Midbrain (tissue), 1 donor: ENCODE measurements around the gene KLF8.

ENCODE experiments used
- DNase-seq: peaks from one replicate; lab custom pipeline; 2025; lab: John Stamatoyannopoulos, UW

Gene KLF8

DNA sequence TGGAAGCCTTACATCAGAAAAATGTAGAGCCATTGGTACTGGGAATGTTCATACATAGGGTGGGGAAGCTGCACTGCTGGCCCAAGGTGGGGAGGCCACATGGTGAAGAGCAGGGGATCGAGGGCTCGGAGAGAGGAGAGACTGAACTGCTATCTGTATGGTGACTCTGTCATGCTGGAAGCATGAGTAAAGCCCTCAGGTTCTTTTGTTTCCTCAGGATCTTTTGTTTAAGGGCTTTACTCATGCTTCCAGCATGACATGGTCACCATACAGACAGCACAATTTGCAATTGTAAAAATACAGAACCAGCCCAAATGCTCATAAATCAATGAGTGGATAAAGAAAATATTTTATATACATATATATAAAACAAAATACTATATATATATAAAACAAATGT lies 78.4 kb downstream of the KLF8 start:
- DNase-seq = no peak

DNA sequence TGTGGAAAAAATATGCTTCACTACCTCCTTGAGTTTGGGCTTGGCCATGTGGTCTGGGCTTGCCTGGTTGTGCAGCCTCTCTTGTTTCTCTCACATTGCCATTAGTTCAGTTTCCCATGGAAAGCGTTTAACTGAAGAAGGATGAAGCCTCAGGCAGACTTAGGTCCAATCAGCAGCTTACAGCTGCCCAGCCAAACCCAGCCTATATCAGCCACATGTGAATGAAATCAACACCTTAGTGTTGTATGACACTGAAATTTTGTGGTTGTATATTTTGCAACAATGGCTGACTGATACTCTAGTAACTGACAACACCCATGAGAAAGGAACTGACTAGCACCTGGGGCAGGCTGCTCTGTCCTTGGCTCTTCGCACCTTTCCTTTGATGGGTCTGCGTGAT lies 81.2 kb downstream of the KLF8 start:
- DNase-seq = no peak

DNA sequence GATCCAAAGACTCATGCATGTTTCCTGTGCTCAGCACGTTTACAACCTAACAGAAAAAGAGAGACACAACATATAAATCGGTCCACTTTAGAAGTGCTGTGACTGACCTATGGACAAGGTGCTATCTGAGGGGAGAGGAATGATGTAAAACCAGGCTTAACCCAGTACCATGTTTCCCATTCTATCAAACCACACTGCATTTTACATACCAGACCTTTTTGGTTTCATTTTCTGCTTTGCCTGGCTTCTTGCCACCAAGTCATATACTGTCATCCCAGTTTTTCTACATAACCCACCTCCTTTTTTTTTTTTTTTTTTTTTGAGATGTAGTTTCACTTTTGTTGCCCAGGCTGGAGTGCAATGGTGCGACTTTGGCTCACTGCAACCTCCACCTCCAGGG lies 82.2 kb downstream of the KLF8 start:
- no peak for DNase-seq

DNA sequence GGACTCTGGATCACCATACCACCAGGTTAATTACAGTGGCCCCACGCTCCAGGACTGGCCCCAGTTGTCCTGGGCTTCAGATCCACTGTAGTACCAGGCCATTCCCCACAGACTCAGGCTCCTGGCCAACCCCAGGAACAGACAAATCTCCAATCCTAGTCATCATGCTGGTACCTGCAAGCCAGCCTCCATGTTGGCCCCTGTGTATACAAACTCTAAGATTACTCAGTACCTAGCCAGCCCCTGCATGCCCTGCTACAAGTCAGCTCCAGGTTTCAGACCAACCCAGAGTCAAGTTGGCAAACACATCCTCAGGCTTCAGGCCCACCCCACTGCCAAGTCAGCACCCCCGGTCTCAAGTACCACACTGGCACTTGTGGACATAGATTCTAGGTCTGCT lies 85.9 kb downstream of the KLF8 start:
- DNase-seq = no peak

DNA sequence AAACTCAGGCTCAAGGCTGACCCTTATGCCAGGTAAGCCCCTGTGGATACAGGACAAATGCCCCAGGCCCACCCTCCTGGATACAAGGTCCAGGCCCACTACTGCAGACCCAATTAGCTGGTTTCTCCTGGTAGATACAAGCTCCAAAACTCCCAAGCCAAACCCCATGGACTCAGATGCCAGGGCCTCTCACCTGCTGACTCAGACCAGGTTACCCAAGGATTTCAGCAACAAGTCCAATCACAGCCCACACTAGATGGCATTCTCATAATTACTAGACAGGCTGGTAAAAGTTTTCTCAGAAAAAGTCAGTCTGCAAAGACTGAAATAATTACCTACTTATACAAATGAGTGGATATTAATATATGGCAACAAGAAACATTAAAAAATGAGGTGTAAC lies 87.0 kb downstream of the KLF8 start:
- no peak for DNase-seq
